Prostate gland (tissue), 2 donors: ENCODE measurements around the gene TRRAP. TPM values are rescaled to one million over a fixed set of nuclear protein-coding genes. Genes with fewer than 3 reads are reported as not detected.

ENCODE experiments used
- DNase-seq: peaks from one replicate; pipeline ENCODE4 v3.0.0-alpha.2; 2019; ENCODE audit warnings: low spot score
- H3K27ac ChIP-seq, 2 donors: fragments of 200-600 bp; sonication (generic); 2 replicates each; pipeline ENCODE4 v1.5.1; 2017 to 2019
- H3K27me3 ChIP-seq: fragments of 200-600 bp; sonication (generic); replicated peaks from 2 replicates; pipeline ENCODE4 v1.5.1; 2019; ENCODE audit not compliant: insufficient read depth
- H3K36me3 ChIP-seq, 2 donors: fragments of 200-600 bp; sonication (generic); 1 replicate in 1 of 2; 2 replicates in 1 of 2; pipeline versions ENCODE4 v1.5.1 to v1.8.1; 2017 to 2019
- H3K4me1 ChIP-seq: fragments of 200-600 bp; sonication (generic); replicated peaks from 2 replicates; pipeline ENCODE4 v1.5.1; 2019
- H3K4me3 ChIP-seq, 2 donors: fragments of 200-600 bp; sonication (generic); 2 replicates each; pipeline ENCODE4 v1.5.1; 2017 to 2019
- H3K9me3 ChIP-seq: fragments of 200-600 bp; sonication (generic); 2 replicates; pipeline ENCODE4 v1.5.1; 2017
- POLR2A ChIP-seq: fragments of 450-650 bp; IDR thresholded peaks from one replicate; pipeline ENCODE4 v1.6.1; 2016; ENCODE audit warnings: antibody characterized with exemption, mild to moderate bottlenecking
- POLR2AphosphoS5 ChIP-seq: sonication (generic); formaldehyde crosslinking; IDR thresholded peaks from one replicate; pipeline ENCODE4 v1.6.1; 2017; ENCODE audit warnings: antibody characterized with exemption
- WGBS: methylation state at CpG from one replicate; pipeline ENCODE4 v1.1.5; 2018; 5-methylcytosine and 5-hydroxymethylcytosine counted together
- intact Hi-C: fragments of 100-400 bp; cut with DNase I; formaldehyde crosslinking; loops from one replicate; pipeline ENCODE4 v1.14.2; 2022
- total RNA-seq, 2 donors: library from RNA; depleted of rRNA; stranded (reverse); fragments of >200 nt; gene quantifications; one replicate each; pipeline ENCODE4 v1.1.0, GENCODE V29; 2016
- TF ChIP-seq, protein P1 (sequence below), 4 experiments: fragments of 200-600 bp in 2 of 4; fragments of 450-650 bp in 2 of 4; sonication (generic) in 2 of 4; IDR thresholded peaks; 1 replicate in 3 of 4; 2 replicates in 1 of 4; pipeline ENCODE4 v1.5.1; 2016 to 2019; ENCODE audit warnings: antibody characterized with exemption in 4 of 4, mild to moderate bottlenecking in 2 of 4, moderate library complexity in 2 of 4

Gene TRRAP
- total RNA-seq, 2 donors from 2014 or later: 38.3 to 87.4 TPM

GRCh38 chr7:98956937-98957336 is 78.6 kb downstream of the TRRAP start:
- DNase-seq: no peak
- peaks cover 2 to 46% of the 10 kb centered on the region in 2 donors for H3K36me3 ChIP-seq

GRCh38 chr7:98957766-98958165 is 79.4 kb downstream of the TRRAP start:
- intact Hi-C loops: no loop called here
- no peak for DNase-seq
- Histone ChIP-seq H3K36me3 (peaks cover 6 to 51% of the 10 kb centered on the region in 2 donors), H3K9me3 (no peaks in the 10 kb centered on the region), H3K4me1 (no peaks in the 10 kb centered on the region), H3K4me3 (no peak overlapping the region), H3K27ac (no peak overlapping the region), H3K27me3 (no peaks in the 10 kb centered on the region)
- WGBS: 93% methylated on average over 11 of the region's 11 CpGs
- TF ChIP-seq POLR2AphosphoS5: no peak
- no peak for TF ChIP-seq POLR2A
- TF ChIP-seq, protein P1, sequence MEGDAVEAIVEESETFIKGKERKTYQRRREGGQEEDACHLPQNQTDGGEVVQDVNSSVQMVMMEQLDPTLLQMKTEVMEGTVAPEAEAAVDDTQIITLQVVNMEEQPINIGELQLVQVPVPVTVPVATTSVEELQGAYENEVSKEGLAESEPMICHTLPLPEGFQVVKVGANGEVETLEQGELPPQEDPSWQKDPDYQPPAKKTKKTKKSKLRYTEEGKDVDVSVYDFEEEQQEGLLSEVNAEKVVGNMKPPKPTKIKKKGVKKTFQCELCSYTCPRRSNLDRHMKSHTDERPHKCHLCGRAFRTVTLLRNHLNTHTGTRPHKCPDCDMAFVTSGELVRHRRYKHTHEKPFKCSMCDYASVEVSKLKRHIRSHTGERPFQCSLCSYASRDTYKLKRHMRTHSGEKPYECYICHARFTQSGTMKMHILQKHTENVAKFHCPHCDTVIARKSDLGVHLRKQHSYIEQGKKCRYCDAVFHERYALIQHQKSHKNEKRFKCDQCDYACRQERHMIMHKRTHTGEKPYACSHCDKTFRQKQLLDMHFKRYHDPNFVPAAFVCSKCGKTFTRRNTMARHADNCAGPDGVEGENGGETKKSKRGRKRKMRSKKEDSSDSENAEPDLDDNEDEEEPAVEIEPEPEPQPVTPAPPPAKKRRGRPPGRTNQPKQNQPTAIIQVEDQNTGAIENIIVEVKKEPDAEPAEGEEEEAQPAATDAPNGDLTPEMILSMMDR (IDR thresholded peaks at IDR 0.05): no peak

More at GRCh38 chr7:98956937-98957336, 78.6 kb downstream of the TRRAP start:
- Histone ChIP-seq H3K27me3 (no peaks in the 10 kb centered on the region), H3K4me3 (no peak overlapping the region), H3K4me1 (no peaks in the 10 kb centered on the region), H3K27ac (no peak overlapping the region), H3K9me3 (no peaks in the 10 kb centered on the region)
- intact Hi-C loops: no loop called here
- WGBS: 89% methylated on average over 9 of the region's 9 CpGs
- TF ChIP-seq, protein P1 (IDR thresholded peaks at IDR 0.05): no peak
- no peak for TF ChIP-seq POLR2A
- TF ChIP-seq POLR2AphosphoS5: no peak

DNA sequence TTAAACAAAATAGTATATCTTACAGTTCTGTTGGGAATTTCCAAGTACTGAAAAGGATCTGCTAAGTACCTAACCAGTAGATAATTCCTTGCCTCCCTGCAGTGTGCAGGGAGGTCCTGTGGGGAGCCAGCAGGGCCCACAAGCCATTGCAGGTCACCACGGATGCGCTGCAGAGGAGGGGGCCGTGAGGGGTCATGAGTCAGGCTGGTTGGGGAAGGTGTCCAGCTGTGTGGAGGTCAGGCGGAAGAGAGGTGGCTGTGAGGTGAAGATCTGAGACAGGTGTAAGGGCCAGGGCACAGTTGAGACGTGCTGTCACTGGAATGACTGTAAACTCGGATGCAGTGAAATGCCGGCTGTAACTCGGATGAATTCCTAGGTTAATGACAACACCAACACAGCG is 80.6 kb downstream of the TRRAP start:
- 93% methylated on average over 9 of the region's 9 CpGs for WGBS
- TF ChIP-seq, protein P1 (IDR thresholded peaks at IDR 0.05): no peak
- TF ChIP-seq POLR2A (no peak), POLR2AphosphoS5 (no peak)
- Histone ChIP-seq H3K27ac (no peak overlapping the region), H3K36me3 (peaks cover 4 to 45% of the 10 kb centered on the region in 2 donors), H3K4me1 (no peaks in the 10 kb centered on the region), H3K4me3 (no peak overlapping the region), H3K27me3 (no peaks in the 10 kb centered on the region), H3K9me3 (no peaks in the 10 kb centered on the region)
- intact Hi-C loops: no loop called here
- no peak for DNase-seq

DNA sequence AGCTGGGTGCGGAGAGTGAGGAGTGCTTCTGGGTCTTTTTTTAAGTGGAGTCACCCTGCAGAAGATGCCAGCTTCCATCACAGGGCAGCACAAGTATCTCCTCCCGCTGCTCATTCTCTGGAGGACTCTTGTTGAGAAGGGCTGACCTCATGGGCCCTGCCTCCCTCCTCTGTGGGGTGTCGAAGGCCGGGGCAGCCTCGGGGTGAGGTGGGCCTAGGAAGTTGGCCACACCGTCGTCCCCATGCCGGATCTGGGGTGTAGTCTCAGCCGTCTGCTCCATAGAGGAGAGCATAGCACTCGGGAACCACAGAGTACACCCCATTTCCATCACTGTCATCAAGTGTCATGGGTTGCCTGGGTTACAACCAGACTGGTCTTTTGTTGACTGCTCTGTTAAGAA is 85.0 kb downstream of the TRRAP start:
- H3K4me3 ChIP-seq: no peak overlapping the region
- no peaks in the 10 kb centered on the region for H3K27me3 ChIP-seq
- no peaks in the 10 kb centered on the region for H3K9me3 ChIP-seq
- peaks cover 9 to 39% of the 10 kb centered on the region in 2 donors for H3K36me3 ChIP-seq
- intact Hi-C loops: no loop called here
- H3K27ac ChIP-seq: no peak overlapping the region
- DNase-seq: no peak
- TF ChIP-seq, protein P1 (IDR thresholded peaks at IDR 0.05): no peak
- TF ChIP-seq POLR2A: no peak
- TF ChIP-seq POLR2AphosphoS5: no peak
- 96% methylated on average over 10 of the region's 10 CpGs for WGBS
- no peaks in the 10 kb centered on the region for H3K4me1 ChIP-seq

GRCh38 chr7:98964596-98964995 is 86.3 kb downstream of the TRRAP start:
- Histone ChIP-seq H3K27me3 (no peaks in the 10 kb centered on the region), H3K4me3 (no peak overlapping the region), H3K36me3 (peaks cover 9 to 40% of the 10 kb centered on the region in 2 donors), H3K9me3 (no peaks in the 10 kb centered on the region), H3K4me1 (no peaks in the 10 kb centered on the region), H3K27ac (no peak overlapping the region)
- TF ChIP-seq POLR2A: no peak
- TF ChIP-seq, protein P1 (IDR thresholded peaks at IDR 0.05): no peak
- TF ChIP-seq POLR2AphosphoS5: no peak
- DNase-seq: no peak
- 90% methylated on average over 10 of the region's 10 CpGs for WGBS
- intact Hi-C loops: no loop called here
